Fibroblast of lung (primary cell): Measurements from ENCODE around the gene APBA2. TPM values are rescaled to one million over a fixed set of nuclear protein-coding genes. Genes with fewer than 3 reads are reported as not detected.

Source experiments
- DNase-seq, 2 donors: peaks; one replicate each; pipeline versions ENCODE4 v3.0.0 to v3.0.0-alpha.2; 2010; ENCODE audit warnings: low read depth in 2 of 2
- H2AFZ ChIP-seq: 2 replicates; pipeline ENCODE4 v1.5.1; 2012; ENCODE audit warnings: low read length, control low read depth, inconsistent platforms
- H3K27ac ChIP-seq: 2 replicates; pipeline ENCODE4 v1.5.1; 2011; ENCODE audit warnings: low read length, control low read depth; ENCODE audit not compliant: insufficient read depth
- H3K27me3 ChIP-seq: 2 replicates; pipeline ENCODE4 v1.5.1; 2011; ENCODE audit warnings: mild to moderate bottlenecking, low read length; ENCODE audit not compliant: control insufficient read depth, insufficient read depth
- H3K36me3 ChIP-seq: 2 replicates; pipeline ENCODE4 v1.5.1; 2011; ENCODE audit warnings: low read length; ENCODE audit not compliant: control insufficient read depth, insufficient read depth
- H3K4me1 ChIP-seq: 2 replicates; pipeline ENCODE4 v1.5.1; 2011; ENCODE audit warnings: low read length; ENCODE audit not compliant: control insufficient read depth, insufficient read depth; ENCODE audit errors: extremely low read depth
- H3K4me2 ChIP-seq: 2 replicates; pipeline ENCODE4 v1.5.1; 2011; ENCODE audit warnings: low read length, control low read depth; ENCODE audit not compliant: insufficient read depth; ENCODE audit errors: extremely low read depth
- H3K4me3 ChIP-seq, 4 experiments: fragments of 200-600 bp in 1 of 4; sonication (generic) in 1 of 4; replicated peaks in 1 of 4; 2 replicates each; pipeline ENCODE4 v1.5.1; 2011 to 2016; ENCODE audit warnings: low read length in 4 of 4, low read depth in 3 of 4, mild to moderate bottlenecking in 3 of 4, control low read depth in 2 of 4, inconsistent platforms in 1 of 4, mixed read lengths in 1 of 4; ENCODE audit not compliant: insufficient read depth in 1 of 4; ENCODE audit errors: control extremely low read depth in 1 of 4
- H3K79me2 ChIP-seq: 2 replicates; pipeline ENCODE4 v1.5.1; 2012; ENCODE audit warnings: mild to moderate bottlenecking, low read length, inconsistent platforms; ENCODE audit not compliant: control insufficient read depth, insufficient read depth
- H3K9ac ChIP-seq: 2 replicates; pipeline ENCODE4 v1.5.1; 2011; ENCODE audit warnings: mild to moderate bottlenecking, low read length, control low read depth; ENCODE audit not compliant: insufficient read depth
- H3K9me3 ChIP-seq: 2 replicates; pipeline ENCODE4 v1.5.1; 2012; ENCODE audit warnings: low read depth, low read length; ENCODE audit not compliant: control insufficient read depth, insufficient read depth
- H4K20me1 ChIP-seq: 2 replicates; pipeline ENCODE4 v1.5.1; 2011; ENCODE audit warnings: low read length; ENCODE audit not compliant: control insufficient read depth, insufficient read depth; ENCODE audit errors: extremely low read depth
- CTCF ChIP-seq, 2 donors: IDR thresholded peaks in 1 of 2; conservative IDR thresholded peaks in 1 of 2; 1 replicate in 1 of 2; 2 replicates in 1 of 2; pipeline ENCODE4 v1.5.1; 2011 to 2012; ENCODE audit warnings: low read length in 2 of 2, control low read depth in 1 of 2, inconsistent platforms in 1 of 2, low read depth in 1 of 2, mild to moderate bottlenecking in 1 of 2
- EZH2 ChIP-seq: IDR thresholded peaks from 2 replicates; pipeline ENCODE4 v1.5.1; 2012; ENCODE audit warnings: low read length, control low read depth, mild to moderate bottlenecking; ENCODE audit errors: missing control alignments
- polyA plus RNA-seq, 2 donors: library from polyadenylated mRNA; depleted of rRNA in 1 of 2; stranded (reverse) in 1 of 2; unstranded in 1 of 2; fragments of >200 nt; gene quantifications; 2 replicates each; pipeline ENCODE4 v1.2.1, GENCODE V29; 2011 to 2012; ENCODE audit warnings: missing spikeins in 1 of 2
- total RNA-seq: library from RNA; depleted of rRNA; stranded (reverse); fragments of >200 nt; gene quantifications from 2 replicates; pipeline ENCODE4 v1.2.1, GENCODE V29; 2014

Gene APBA2
- total and polyA plus RNA-seq, 2 donors (not counting 1 experiment from before 2014, with no cell fraction given), result 9.5 to 20.3 TPM

GRCh38 chr15:29053006-29053405 is 167.2 kb downstream of the APBA2 start:
- no peak for DNase-seq
- Histone ChIP-seq H3K36me3 (no peaks in the 10 kb centered on the region), H3K9me3 (no peaks in the 10 kb centered on the region), H3K4me2 (no peak overlapping the region), H3K27ac (no peak overlapping the region), H3K9ac (no peak overlapping the region), H3K27me3 (no peaks in the 10 kb centered on the region), H3K79me2 (no peaks in the 10 kb centered on the region), H3K4me1 (no peaks in the 10 kb centered on the region), H2AFZ (no peak overlapping the region), H4K20me1 (no peaks in the 10 kb centered on the region), H3K4me3 (no peak overlapping the region)
- TF ChIP-seq CTCF (conservative IDR thresholded peaks at IDR 0.05 in 1 of 2, IDR thresholded peaks at IDR 0.05 in 1 of 2; ENCODE audit: low read depth in 1 of 2, low read length in 2 of 2) (no peak), EZH2 (no peak)

GRCh38 chr15:29053661-29054131 is 167.9 kb downstream of the APBA2 start:
- no peak for TF ChIP-seq EZH2
- H3K4me1 ChIP-seq, result no peaks in the 10 kb centered on the region
- H2AFZ ChIP-seq, result no peak overlapping the region
- no peak for DNase-seq
- no peaks in the 10 kb centered on the region for H3K79me2 ChIP-seq
- H3K4me3 ChIP-seq, result no peak overlapping the region
- no peaks in the 10 kb centered on the region for H3K36me3 ChIP-seq
- H3K27me3 ChIP-seq, result no peaks in the 10 kb centered on the region
- H3K9ac ChIP-seq, result no peak overlapping the region
- H3K27ac ChIP-seq, result no peak overlapping the region
- H3K9me3 ChIP-seq, result no peaks in the 10 kb centered on the region
- H4K20me1 ChIP-seq, result no peaks in the 10 kb centered on the region
- H3K4me2 ChIP-seq, result no peak overlapping the region

GRCh38 chr15:29054171-29055045 is 168.6 kb downstream of the APBA2 start:
- H3K27ac ChIP-seq, result no peak overlapping the region
- H3K27me3 ChIP-seq, result no peaks in the 10 kb centered on the region

More at GRCh38 chr15:29054171-29055045, 168.6 kb downstream of the APBA2 start:
- Histone ChIP-seq H3K4me2 (no peak overlapping the region), H3K4me1 (no peaks in the 10 kb centered on the region), H3K9me3 (no peaks in the 10 kb centered on the region), H2AFZ (no peak overlapping the region), H3K4me3 (no peak overlapping the region), H3K79me2 (no peaks in the 10 kb centered on the region), H4K20me1 (no peaks in the 10 kb centered on the region), H3K36me3 (no peaks in the 10 kb centered on the region), H3K9ac (no peak overlapping the region)
- no peak for DNase-seq
- TF ChIP-seq EZH2, result no peak
- no peak for TF ChIP-seq CTCF (conservative IDR thresholded peaks at IDR 0.05 in 1 of 2, IDR thresholded peaks at IDR 0.05 in 1 of 2; ENCODE audit: low read depth in 1 of 2, low read length in 2 of 2)
